ENCODE data around the gene FADD. TPM values are rescaled to one million over a fixed set of nuclear protein-coding genes. Genes with fewer than 3 reads are reported as not detected.

FADD gene
- total RNA-seq: 20.0 and 22.1 TPM in 2 replicates
- long read RNA-seq, partial matches to known transcripts: 0 of 2 reads
- long read RNA-seq, other reads (novel, unspliced or antisense): 0 of 2 reads

GRCh38 chr11:70202920-70203750 is at the start of gene FADD:
FADD (plus strand) TSS chr11:70203296; CDS start chr11:70203460, 164 bp downstream.
- H3K27ac Mint-ChIP-seq: peak within 1 kb of the TSS; percentile 96
- H3K4me3 Mint-ChIP-seq (ENCODE audit: low read depth): peak within 1 kb of the TSS; percentile 80
- peaks cover 2% of the 10 kb centered on the region for H3K27me3 Mint-ChIP-seq
- DNase-seq (ENCODE audit: low spot score, unreplicated experiment): peak; percentile 79
- peaks cover 3% of the 10 kb centered on the region for H3K9me3 Mint-ChIP-seq (ENCODE audit: low read depth)
- H3K36me3 Mint-ChIP-seq (ENCODE audit: insufficient read depth): peaks cover 3% of the 10 kb centered on the region
- peaks cover 12% of the 10 kb centered on the region for H3K4me1 Mint-ChIP-seq (ENCODE audit: low read depth)
- no peak for TF ChIP-seq CTCF (IDR thresholded peaks at IDR 0.05; ENCODE audit: unreplicated experiment)

GRCh38 chr11:70155386-70155785 is 47.7 kb upstream of the FADD start:
- Mint-ChIP-seq H3K9me3 (ENCODE audit: low read depth) (no peaks in the 10 kb centered on the region), H3K36me3 (ENCODE audit: insufficient read depth) (no peaks in the 10 kb centered on the region), H3K4me1 (ENCODE audit: low read depth) (no peaks in the 10 kb centered on the region), H3K4me3 (ENCODE audit: low read depth) (no peak overlapping the region), H3K27me3 (peaks cover 13% of the 10 kb centered on the region), H3K27ac (no peak overlapping the region)
- no peak for DNase-seq (ENCODE audit: low spot score, unreplicated experiment)
- TF ChIP-seq CTCF (IDR thresholded peaks at IDR 0.05; ENCODE audit: unreplicated experiment): no peak

GRCh38 chr11:70156291-70157037 is 46.6 kb upstream of the FADD start:
- H3K27me3 Mint-ChIP-seq: peaks cover 10% of the 10 kb centered on the region
- no peaks in the 10 kb centered on the region for H3K4me1 Mint-ChIP-seq (ENCODE audit: low read depth)
- H3K9me3 Mint-ChIP-seq (ENCODE audit: low read depth): no peaks in the 10 kb centered on the region
- TF ChIP-seq CTCF (IDR thresholded peaks at IDR 0.05; ENCODE audit: unreplicated experiment): no peak
- DNase-seq (ENCODE audit: low spot score, unreplicated experiment): no peak
- H3K27ac Mint-ChIP-seq: no peak overlapping the region
- H3K4me3 Mint-ChIP-seq (ENCODE audit: low read depth): no peak overlapping the region
- H3K36me3 Mint-ChIP-seq (ENCODE audit: insufficient read depth): no peaks in the 10 kb centered on the region

GRCh38 chr11:70158201-70158600 is 44.9 kb upstream of the FADD start:
- Mint-ChIP-seq H3K27me3 (peaks cover 8% of the 10 kb centered on the region), H3K27ac (no peak overlapping the region), H3K4me3 (ENCODE audit: low read depth) (no peak overlapping the region), H3K9me3 (ENCODE audit: low read depth) (no peaks in the 10 kb centered on the region), H3K36me3 (ENCODE audit: insufficient read depth) (no peaks in the 10 kb centered on the region), H3K4me1 (ENCODE audit: low read depth) (no peaks in the 10 kb centered on the region)
- TF ChIP-seq CTCF (IDR thresholded peaks at IDR 0.05; ENCODE audit: unreplicated experiment): peak; percentile 60
- no peak for DNase-seq (ENCODE audit: low spot score, unreplicated experiment)

GRCh38 chr11:70158757-70159389 is 44.2 kb upstream of the FADD start:
- DNase-seq (ENCODE audit: low spot score, unreplicated experiment): no peak
- peaks cover 11% of the 10 kb centered on the region for H3K27me3 Mint-ChIP-seq
- no peak overlapping the region for H3K4me3 Mint-ChIP-seq (ENCODE audit: low read depth)
- no peaks in the 10 kb centered on the region for H3K36me3 Mint-ChIP-seq (ENCODE audit: insufficient read depth)
- no peak overlapping the region for H3K27ac Mint-ChIP-seq
- H3K4me1 Mint-ChIP-seq (ENCODE audit: low read depth): no peaks in the 10 kb centered on the region
- H3K9me3 Mint-ChIP-seq (ENCODE audit: low read depth): no peaks in the 10 kb centered on the region
- TF ChIP-seq CTCF (IDR thresholded peaks at IDR 0.05; ENCODE audit: unreplicated experiment): no peak
